ENCODE data around the gene TOP2A.
"Not testable (repeated sequence)": the region's sequence is repeated elsewhere in the genome, so short reads cannot be mapped to it uniquely, and the experiment has no call there.

The TOP2A gene

GRCh38 chr17:40374821-40375498, 42.7 kb downstream of the TOP2A start:
- Histone ChIP-seq H3K27me3 (replicated peaks) (no peaks in the 10 kb centered on the region), H3K4me3 (ENCODE audit: low read depth, low read length) (no peak overlapping the region), H3K27ac (no peak overlapping the region), H3K36me3 (replicated peaks) (no peaks in the 10 kb centered on the region)
- in situ Hi-C loops (cut with HindIII; ENCODE audit: low pct_ligation_motif_present, low sequenced_read_pairs) = no loop called here
- DNase-seq = no peak
- TF ChIP-seq, protein P1, sequence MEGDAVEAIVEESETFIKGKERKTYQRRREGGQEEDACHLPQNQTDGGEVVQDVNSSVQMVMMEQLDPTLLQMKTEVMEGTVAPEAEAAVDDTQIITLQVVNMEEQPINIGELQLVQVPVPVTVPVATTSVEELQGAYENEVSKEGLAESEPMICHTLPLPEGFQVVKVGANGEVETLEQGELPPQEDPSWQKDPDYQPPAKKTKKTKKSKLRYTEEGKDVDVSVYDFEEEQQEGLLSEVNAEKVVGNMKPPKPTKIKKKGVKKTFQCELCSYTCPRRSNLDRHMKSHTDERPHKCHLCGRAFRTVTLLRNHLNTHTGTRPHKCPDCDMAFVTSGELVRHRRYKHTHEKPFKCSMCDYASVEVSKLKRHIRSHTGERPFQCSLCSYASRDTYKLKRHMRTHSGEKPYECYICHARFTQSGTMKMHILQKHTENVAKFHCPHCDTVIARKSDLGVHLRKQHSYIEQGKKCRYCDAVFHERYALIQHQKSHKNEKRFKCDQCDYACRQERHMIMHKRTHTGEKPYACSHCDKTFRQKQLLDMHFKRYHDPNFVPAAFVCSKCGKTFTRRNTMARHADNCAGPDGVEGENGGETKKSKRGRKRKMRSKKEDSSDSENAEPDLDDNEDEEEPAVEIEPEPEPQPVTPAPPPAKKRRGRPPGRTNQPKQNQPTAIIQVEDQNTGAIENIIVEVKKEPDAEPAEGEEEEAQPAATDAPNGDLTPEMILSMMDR (IDR thresholded peaks at IDR 0.05; ENCODE audit: low read depth, low read length, missing control alignments) = no peak

DNA sequence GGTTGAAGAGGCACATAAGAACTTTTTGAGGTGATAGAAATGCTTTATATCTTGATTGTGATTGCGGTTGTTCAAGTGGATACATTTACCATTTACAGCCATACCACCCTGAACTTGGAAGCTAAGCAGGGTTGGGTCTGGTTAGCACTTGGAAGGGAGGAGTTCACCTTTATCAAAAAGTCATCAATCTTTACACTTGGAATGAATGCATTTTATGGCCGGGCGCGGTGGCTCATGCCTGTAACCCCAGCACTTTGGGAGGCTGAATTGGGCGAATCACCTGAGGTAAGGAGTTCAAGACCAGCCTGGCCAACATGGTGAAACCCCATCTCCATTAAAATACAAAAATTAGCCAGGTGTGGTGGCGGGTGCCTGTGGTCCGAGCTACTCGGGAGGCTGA, 43.7 kb downstream of the TOP2A start:
- Histone ChIP-seq H3K27me3 (replicated peaks) (no peaks in the 10 kb centered on the region), H3K4me3 (ENCODE audit: low read depth, low read length) (no peak overlapping the region), H3K27ac (no peak overlapping the region), H3K36me3 (replicated peaks) (no peaks in the 10 kb centered on the region)
- DNase-seq = no peak
- TF ChIP-seq, protein P1 (IDR thresholded peaks at IDR 0.05; ENCODE audit: low read depth, low read length, missing control alignments) = no peak
- in situ Hi-C loops (cut with HindIII; ENCODE audit: low pct_ligation_motif_present, low sequenced_read_pairs) = no loop called here

- TF ChIP-seq, protein P1 (IDR thresholded peaks at IDR 0.05; ENCODE audit: low read depth, low read length, missing control alignments) = no peak
- Histone ChIP-seq H3K4me3 (ENCODE audit: low read depth, low read length) (no peak overlapping the region), H3K27me3 (replicated peaks) (no peaks in the 10 kb centered on the region), H3K27ac (no peak overlapping the region), H3K36me3 (replicated peaks) (no peaks in the 10 kb centered on the region)
- peak; percentile 15 for DNase-seq
- in situ Hi-C loops (cut with HindIII; ENCODE audit: low pct_ligation_motif_present, low sequenced_read_pairs) = no loop called here
Observed at GRCh38 chr17:40373324-40373723, 44.4 kb downstream of the TOP2A start.

GRCh38 chr17:40372644-40373043, 45.1 kb downstream of the TOP2A start:
- H3K36me3 ChIP-seq (replicated peaks); in situ Hi-C loops (cut with HindIII; ENCODE audit: low pct_ligation_motif_present, low sequenced_read_pairs); H3K4me3 ChIP-seq (ENCODE audit: low read depth, low read length); H3K27ac ChIP-seq; H3K27me3 ChIP-seq (replicated peaks); DNase-seq: not testable (repeated sequence)

DNA sequence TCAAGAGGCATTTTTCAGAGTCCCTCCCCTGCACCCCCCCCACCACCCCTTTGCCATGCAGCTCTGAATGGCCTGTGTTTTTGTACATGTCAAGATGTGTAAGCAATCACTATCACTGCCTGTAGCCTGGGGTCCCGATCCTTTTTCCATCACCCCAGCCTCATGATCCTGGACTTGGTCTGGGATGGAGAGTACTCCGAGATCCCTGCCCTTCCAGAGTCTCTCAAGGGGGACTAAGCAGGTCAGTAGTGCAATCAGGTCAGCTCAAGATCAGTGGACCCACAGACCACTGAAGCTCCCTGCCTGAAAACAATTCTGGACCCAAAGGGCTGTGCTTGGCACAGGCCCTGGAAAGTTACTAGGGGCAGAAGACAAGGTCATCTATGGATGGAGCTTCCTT, 45.7 kb downstream of the TOP2A start:
- TF ChIP-seq, protein P1 (IDR thresholded peaks at IDR 0.05; ENCODE audit: low read depth, low read length, missing control alignments) = no peak
- Histone ChIP-seq H3K36me3 (replicated peaks) (no peaks in the 10 kb centered on the region), H3K27ac (no peak overlapping the region), H3K4me3 (ENCODE audit: low read depth, low read length) (no peak overlapping the region), H3K27me3 (replicated peaks) (no peaks in the 10 kb centered on the region)
- no peak for DNase-seq
- in situ Hi-C loops (cut with HindIII; ENCODE audit: low pct_ligation_motif_present, low sequenced_read_pairs) = no loop called here

- no peak for DNase-seq
- no peaks in the 10 kb centered on the region for H3K27me3 ChIP-seq (replicated peaks)
- in situ Hi-C loops (cut with HindIII; ENCODE audit: low pct_ligation_motif_present, low sequenced_read_pairs) = no loop called here
- TF ChIP-seq, protein P1 (IDR thresholded peaks at IDR 0.05; ENCODE audit: low read depth, low read length, missing control alignments) = no peak
- no peak overlapping the region for H3K27ac ChIP-seq
- H3K4me3 ChIP-seq (ENCODE audit: low read depth, low read length) = no peak overlapping the region
- H3K36me3 ChIP-seq (replicated peaks) = no peaks in the 10 kb centered on the region
Observed at GRCh38 chr17:40371261-40371929, 46.3 kb downstream of the TOP2A start.
